ENCODE measurements around the gene ICA1. TPM values are rescaled to one million over a fixed set of nuclear protein-coding genes. Genes with fewer than 3 reads are reported as not detected.
"Not testable (repeated sequence)": the region's sequence is repeated elsewhere in the genome, so short reads cannot be mapped to it uniquely, and the experiment has no call there.

ICA1 gene
- 54.9 TPM for total RNA-seq
- long read RNA-seq, transcript ICA1-201 (14 exons, 2,309 nt) = minor isoform, 7 of 93 reads
- long read RNA-seq, transcript ICA1-206 (14 exons, 2,458 nt) = major isoform, 37 of 93 reads
- long read RNA-seq, partial matches to known transcripts = 8 of 93 reads
- long read RNA-seq, other reads (novel, unspliced or antisense) = 33 of 93 reads

- peak within 1 kb of the TSS; percentile 96 for H3K27ac ChIP-seq (replicated peaks)
- TF ChIP-seq CTCF (IDR thresholded peaks at IDR 0.05; ENCODE audit: borderline replicate concordance) = peak; percentile 15
- peak within 1 kb of the TSS; percentile 81 for H3K4me3 ChIP-seq
- no peaks in the 10 kb centered on the region for H3K9me3 ChIP-seq (replicated peaks)
- peaks cover 39% of the 10 kb centered on the region for H3K4me1 ChIP-seq
- peaks cover 7% of the 10 kb centered on the region for H3K27me3 ChIP-seq (ENCODE audit: low read depth)
- H3K36me3 ChIP-seq = no peaks in the 10 kb centered on the region
- intact Hi-C loops (cut with micrococcal nuclease) = no loop called here
- peak; percentile 70 for DNase-seq
These were observed at the start of gene ICA1 for GRCh38 chr7:8261711-8262695. Gene ICA1, minus strand, starts transcription at chr7:8262167. Its CDS starts 26,241 bp downstream, at chr7:8235926.

DNA sequence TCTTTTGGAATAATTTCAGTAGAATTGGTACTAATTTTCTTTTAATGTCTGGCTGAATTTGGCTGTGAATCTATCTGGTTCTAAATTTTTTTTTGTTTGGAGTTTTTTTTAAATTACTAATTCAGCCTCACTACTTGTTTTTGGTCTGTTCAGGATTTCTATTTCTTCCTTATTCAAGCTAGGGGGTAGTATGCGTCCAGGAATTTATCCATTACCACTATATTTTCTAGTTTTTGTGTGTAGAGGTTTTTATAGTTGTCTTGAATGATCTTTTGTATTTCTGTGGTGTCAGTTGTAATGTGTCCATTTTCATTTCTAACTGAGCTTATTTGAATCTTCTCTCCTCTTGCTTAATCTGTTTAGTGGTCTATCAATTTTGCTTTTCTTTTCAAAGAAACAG lies 48.9 kb upstream of the ICA1 start:
- Histone ChIP-seq H3K4me3 (no peak overlapping the region), H3K36me3 (no peaks in the 10 kb centered on the region), H3K9me3 (replicated peaks) (peaks cover 38% of the 10 kb centered on the region), H3K27ac (replicated peaks) (no peak overlapping the region), H3K27me3 (ENCODE audit: low read depth) (no peaks in the 10 kb centered on the region), H3K4me1 (no peaks in the 10 kb centered on the region)
- no peak for DNase-seq
- no peak for TF ChIP-seq CTCF (IDR thresholded peaks at IDR 0.05; ENCODE audit: borderline replicate concordance)
- intact Hi-C loops (cut with micrococcal nuclease) = no loop called here

DNA sequence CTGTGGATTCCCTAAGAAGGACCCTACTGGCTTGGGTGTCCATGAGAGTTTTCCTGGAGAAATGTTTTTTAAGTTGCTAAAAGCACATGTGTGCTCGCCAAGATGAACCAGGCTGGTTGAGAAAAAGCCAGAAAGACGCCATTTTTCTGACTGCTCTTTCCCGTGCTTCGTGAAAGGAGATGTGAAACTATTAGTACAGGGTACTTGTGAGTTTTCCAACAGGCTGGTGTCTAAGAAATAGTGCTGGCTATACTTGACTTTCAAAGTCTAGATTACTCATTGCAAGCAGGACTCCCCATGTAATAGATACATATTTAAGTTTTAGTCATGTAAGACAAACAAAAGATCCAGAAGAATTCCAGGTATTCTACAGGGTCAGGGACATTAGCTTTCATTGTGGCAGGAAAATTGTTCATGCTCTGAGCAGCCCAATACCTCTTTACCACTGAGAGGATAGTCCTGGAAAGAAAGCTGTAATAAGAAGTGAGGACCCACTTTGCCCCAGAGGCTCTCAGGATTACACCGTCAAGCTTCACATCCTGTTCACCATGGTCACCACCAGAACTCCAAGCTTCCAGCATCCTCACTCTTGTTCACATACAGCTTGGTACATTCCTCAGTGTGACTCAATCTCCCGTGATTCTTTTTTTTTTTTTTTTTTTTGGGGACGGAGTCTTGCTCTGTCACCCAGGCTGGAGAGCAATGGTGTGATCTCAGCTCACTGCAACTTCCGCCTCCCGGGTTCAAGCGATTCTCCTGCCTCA lies 43.8 kb upstream of the ICA1 start:
- Histone ChIP-seq H3K4me1 (no peaks in the 10 kb centered on the region), H3K27me3 (ENCODE audit: low read depth) (no peaks in the 10 kb centered on the region), H3K36me3 (no peaks in the 10 kb centered on the region), H3K9me3 (replicated peaks) (peaks cover 8% of the 10 kb centered on the region), H3K4me3 (no peak overlapping the region), H3K27ac (replicated peaks) (no peak overlapping the region)
- TF ChIP-seq CTCF (IDR thresholded peaks at IDR 0.05; ENCODE audit: borderline replicate concordance) = no peak
- DNase-seq = no peak
- intact Hi-C loops (cut with micrococcal nuclease) = no loop called here

DNA sequence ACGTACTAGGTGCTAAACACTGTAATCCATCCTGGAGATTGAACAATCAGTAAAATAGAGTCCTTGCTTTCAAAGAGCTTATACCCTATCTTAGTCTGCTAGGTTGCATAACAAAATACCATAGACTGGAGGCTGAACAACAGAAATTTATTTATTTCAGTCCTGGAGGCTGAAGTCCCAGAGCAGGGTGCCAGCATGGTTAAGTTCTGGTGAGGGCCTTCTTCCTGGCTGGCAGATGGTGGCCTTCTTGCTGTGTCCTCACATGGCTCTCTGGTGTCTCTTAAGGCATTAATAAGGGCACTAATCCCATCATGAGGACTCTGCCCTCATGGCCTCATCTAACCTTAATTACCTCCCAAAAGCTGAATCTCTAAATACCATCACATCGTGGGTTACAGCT lies 43.1 kb upstream of the ICA1 start:
- no peaks in the 10 kb centered on the region for H3K4me1 ChIP-seq
- no peak for TF ChIP-seq CTCF (IDR thresholded peaks at IDR 0.05; ENCODE audit: borderline replicate concordance)
- H3K27ac ChIP-seq (replicated peaks) = no peak overlapping the region
- no peaks in the 10 kb centered on the region for H3K27me3 ChIP-seq (ENCODE audit: low read depth)
- no peak for DNase-seq
- peaks cover 8% of the 10 kb centered on the region for H3K9me3 ChIP-seq (replicated peaks)
- intact Hi-C loops (cut with micrococcal nuclease) = no loop called here
- no peaks in the 10 kb centered on the region for H3K36me3 ChIP-seq
- no peak overlapping the region for H3K4me3 ChIP-seq

GRCh38 chr7:8303904-8304528 lies 42.0 kb upstream of the ICA1 start:
- Histone ChIP-seq H3K4me3 (no peak overlapping the region), H3K9me3 (replicated peaks) (peaks cover 2% of the 10 kb centered on the region), H3K27me3 (ENCODE audit: low read depth) (no peaks in the 10 kb centered on the region), H3K36me3 (no peaks in the 10 kb centered on the region), H3K27ac (replicated peaks) (no peak overlapping the region), H3K4me1 (no peaks in the 10 kb centered on the region)
- intact Hi-C loops (cut with micrococcal nuclease) = no loop called here
- no peak for DNase-seq
- TF ChIP-seq CTCF (IDR thresholded peaks at IDR 0.05; ENCODE audit: borderline replicate concordance) = no peak

- intact Hi-C loops (cut with micrococcal nuclease); H3K36me3 ChIP-seq; H3K27ac ChIP-seq (replicated peaks); H3K4me3 ChIP-seq; H3K9me3 ChIP-seq (replicated peaks); H3K27me3 ChIP-seq (ENCODE audit: low read depth); H3K4me1 ChIP-seq; DNase-seq: not testable (repeated sequence)
These were observed 35.1 kb upstream of the ICA1 start for GRCh38 chr7:8297023-8297422.
